ENCODE results near the gene PRODH2.
A peak's percentile ranks its signal among the peaks of the same experiment; 100 is the strongest.

Gene PRODH2

DNA sequence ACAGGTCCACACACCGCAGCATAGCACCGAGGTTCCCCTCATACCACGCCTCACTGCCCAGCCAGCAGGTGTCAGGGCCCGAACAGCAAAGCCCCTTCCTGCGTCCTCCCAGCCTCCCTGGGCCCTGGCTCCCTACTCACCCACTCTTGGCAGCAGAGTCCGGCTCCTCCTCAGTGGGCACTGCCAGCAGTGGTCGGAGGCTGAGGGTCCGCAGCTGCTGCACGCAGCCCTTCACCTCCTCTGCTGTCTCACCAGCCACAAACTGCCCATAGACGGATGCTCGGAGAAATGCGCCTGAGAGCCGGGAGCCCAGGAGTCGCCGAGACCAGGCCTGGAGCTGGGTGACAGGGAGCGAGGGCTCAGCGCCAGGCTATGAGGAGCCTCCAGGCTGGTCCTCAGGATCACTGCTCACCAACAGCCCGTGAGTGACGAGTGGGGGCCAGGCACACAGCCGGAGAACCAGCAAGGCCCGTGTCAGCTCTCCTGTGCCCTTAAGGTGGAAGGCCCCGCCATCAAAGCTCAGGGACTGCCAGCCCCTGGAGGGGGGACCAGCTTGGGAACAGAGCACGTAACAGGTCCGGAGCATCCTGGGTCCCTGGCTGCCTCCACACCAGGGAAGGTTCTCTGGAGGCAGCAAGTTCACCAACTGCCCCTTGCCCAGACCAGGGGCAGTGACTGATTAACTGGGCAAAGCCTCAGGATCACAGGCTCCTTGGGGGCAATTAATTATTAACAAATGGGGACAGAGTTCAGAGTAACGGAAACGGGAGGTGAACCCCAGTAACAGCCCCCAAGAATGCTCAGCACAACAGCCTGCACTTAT, at the start of gene PRODH2:
PRODH2 (minus strand) TSS at position 626 of the 823 bp plus-strand sequence; CDS start at position 586, 40 bp downstream.
- DNase-seq: no peak

DNA sequence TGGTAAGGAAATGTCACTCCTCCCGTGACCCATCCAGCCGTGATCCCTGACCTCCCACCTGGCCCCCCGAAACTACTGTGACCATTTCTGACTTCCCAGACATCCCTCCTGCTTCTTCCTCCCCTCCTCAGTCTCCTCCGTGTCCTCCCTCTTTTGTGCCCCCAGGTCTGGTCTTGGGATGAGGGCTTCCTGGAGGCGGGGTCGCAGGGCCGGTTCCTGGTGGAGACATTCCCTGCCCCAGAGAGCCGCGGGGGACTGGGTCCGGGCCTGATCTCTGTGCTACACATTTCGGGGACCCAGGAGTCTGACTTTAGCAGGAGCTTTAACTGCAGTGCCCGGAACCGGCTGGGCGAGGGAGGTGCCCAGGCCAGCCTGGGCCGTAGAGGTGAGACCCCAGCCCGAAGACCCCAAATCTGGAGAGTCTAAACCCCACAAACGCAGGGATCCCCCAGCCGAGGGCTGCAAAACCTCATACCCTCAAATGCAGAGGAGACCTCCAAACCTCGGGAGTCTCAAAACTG, 49.1 kb upstream of the PRODH2 start:
- DNase-seq: no peak

GRCh38 chr19:35860818-35861639, 48.4 kb upstream of the PRODH2 start:
- no peak for DNase-seq

DNA sequence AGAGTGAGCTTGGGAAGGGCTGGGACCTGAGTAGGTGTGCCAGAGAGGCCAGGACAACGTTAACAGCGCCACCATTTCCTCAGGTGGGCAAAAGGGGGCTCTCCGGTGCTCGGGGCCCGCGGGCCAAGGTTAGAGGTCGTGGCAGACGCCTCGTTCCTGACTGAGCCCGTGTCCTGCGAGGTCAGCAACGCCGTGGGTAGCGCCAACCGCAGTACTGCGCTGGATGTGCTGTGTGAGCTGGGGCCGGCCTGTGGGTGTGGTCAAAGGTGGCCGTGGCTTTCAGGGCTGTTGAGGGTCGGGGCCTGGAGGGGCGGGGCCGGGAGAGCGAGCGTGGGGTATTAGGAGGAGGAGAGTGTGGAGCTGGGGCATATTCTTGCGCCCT, 47.8 kb upstream of the PRODH2 start:
- no peak for DNase-seq

DNA sequence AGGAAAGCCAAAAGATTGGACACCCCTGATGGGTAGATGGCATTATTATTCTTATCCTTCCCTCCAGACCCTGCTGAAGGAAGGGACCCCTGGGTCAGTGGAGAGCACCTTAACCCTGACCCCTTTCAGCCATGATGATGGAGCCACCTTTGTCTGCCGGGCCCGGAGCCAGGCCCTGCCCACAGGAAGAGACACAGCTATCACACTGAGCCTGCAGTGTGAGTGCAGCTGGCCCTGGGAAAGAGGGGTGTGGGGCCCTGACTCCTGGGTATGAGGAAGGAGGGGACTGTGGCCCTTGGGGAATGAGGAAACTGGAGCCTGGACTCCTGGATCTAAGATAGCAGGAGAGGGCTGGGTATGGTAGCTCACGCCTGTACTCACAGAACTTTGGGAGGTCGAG, 46.8 kb upstream of the PRODH2 start:
- no peak for DNase-seq

DNA sequence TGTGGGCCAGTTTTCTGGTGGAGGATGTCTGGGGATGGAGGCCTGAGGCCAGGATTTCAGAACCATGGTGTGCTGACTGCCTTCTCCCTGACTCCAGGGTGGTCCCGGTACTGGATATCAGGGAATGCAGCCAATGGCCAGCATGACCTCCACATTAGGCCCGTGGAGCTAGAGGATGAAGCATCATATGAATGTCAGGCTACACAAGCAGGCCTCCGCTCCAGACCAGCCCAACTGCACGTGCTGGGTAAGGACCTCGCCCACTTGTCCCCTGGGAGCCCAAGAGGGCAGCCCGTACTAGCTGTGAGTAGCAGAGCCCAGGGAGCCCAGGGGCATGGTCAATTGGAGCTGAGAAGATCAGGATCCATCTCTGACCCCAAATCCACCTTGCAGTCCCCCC, 45.7 kb upstream of the PRODH2 start:
- DNase-seq: no peak

GRCh38 chr19:35856546-35857149, 44.0 kb upstream of the PRODH2 start, which contains the start of gene KIRREL2:
Gene KIRREL2, plus strand, starts transcription at chr19:35856911. Its CDS starts 209 bp downstream, at chr19:35857120.
- DNase-seq: no peak

DNA sequence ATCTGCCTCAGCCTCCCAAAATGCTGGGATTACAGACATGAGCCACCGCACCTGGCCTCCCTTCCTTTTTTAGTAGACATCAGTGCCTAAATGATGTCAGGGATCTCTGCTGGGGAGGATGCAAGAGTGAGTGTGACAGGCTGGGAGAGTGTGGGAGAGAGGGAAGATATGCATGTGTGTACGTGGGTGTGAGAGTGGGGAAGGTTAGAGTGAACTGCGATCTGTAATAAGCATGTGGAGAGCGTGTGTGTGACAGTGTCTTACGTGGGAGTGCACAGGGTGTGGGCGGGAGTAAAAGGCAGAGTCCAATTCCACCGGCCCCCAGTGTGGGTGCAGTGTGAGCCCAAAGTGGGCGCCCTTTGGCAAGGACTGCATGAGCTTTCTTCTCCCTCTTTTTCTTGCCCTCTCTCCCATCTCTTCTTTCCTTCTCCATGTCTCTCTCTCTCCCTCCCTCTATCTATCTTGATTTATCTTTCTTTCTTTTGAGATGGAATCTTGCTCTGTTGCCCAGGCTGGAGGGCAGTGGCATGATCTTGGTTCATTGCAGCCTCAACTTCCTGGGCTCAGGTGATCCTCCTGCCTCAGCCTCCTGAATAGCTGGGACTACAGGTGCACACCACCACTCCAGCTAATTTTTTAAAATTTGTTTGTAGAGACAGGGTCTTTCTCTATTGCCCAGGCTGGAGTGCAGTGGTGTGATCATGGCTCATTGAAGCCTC, 40.6 kb upstream of the PRODH2 start:
- no peak for DNase-seq

GRCh38 chr19:35852029-35852780, 39.6 kb upstream of the PRODH2 start, which contains the start of gene NPHS1:
Gene NPHS1, minus strand, starts transcription at chr19:35852504. Its CDS starts 667 bp downstream, at chr19:35851837.
- DNase-seq: no peak

DNA sequence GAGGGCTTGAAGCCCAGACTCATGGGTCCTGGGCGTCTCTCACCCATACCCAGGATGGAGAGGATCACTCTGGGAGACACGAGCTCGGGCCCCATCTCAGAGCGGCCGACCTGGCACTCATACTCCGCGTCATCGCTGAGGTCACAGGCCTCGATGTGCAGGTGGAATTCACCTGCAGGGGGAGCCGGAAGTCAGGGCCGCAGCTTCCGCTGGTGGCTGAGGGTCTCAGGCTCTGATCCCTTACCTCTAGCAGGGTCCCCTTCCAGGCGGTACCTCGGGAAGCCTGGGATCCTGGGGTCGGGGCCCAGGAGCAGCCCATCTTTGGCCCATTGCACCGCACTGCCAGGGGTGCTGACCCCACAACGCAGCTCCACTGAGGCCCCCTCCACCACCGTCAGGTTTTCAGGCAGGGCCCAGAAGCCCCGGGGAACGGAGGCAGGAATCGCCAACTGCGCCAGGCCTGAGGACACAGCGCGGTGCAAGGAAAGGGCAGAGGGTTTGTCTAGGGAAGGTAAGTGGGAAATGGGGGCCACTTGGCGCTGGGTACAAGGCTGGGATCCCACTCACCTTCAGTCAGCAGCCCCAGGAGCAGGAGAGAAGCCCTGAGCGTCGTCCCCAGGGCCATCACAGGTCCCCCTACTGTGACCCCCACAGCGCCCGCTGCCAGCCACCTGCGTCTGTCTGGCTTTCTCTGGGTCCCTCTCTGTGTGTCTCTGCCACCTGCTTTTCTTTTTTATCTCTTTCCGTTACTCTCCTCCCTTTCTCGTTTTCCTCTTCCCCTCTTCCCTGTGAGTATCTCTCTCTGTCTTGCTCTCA, 38.8 kb upstream of the PRODH2 start:
- DNase-seq: peak; percentile 56

DNA sequence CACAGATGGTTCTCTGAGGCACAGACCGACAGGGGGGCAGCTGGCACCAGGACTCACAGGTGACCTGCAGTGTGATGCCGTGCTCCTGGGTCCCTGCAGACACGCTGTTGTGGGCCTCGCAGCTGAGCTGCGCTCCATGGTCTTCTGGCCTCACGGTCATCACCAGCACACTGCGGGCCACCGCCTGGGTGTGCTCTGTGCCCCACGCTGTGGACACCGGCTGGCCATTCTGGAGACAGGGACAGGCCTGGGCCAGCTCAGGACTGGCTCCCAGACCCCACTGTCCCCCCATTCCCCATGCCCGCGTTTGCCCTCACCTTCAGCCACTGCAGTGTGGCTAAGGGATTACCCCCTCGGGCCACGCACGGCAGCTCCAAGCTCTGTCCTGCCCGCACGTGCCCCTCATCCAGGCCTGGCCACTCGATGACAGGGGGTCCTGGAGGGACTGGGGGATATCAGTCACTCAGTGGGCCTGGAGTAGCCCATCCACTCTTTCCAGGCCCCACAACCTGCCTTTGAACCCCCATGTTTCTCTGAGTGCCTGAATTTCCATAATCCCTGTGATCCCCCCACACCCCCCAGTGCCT, 36.4 kb upstream of the PRODH2 start:
- no peak for DNase-seq

DNA sequence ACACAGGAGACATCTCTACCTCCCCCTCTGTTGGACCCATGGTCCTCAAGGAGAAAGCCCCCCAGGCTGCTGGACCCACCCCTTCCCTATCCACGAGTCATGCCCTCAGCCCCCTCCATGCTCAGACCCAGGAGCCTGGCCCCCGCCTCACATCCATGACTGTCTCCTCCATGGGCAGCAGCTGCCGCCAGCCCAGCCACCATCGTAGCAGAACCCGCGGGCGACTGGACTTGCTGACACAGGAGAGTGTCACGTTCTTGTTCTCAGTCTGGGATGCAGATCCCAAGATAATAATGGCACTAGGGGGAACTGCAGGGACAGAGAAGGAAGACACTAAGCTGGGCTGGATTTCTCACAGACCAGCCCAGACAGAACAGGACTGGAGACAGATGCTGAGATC, 35.8 kb upstream of the PRODH2 start:
- DNase-seq: no peak

GRCh38 chr19:35847911-35848310, 35.3 kb upstream of the PRODH2 start:
- no peak for DNase-seq

GRCh38 chr19:35846038-35846668, 33.5 kb upstream of the PRODH2 start:
- no peak for DNase-seq

DNA sequence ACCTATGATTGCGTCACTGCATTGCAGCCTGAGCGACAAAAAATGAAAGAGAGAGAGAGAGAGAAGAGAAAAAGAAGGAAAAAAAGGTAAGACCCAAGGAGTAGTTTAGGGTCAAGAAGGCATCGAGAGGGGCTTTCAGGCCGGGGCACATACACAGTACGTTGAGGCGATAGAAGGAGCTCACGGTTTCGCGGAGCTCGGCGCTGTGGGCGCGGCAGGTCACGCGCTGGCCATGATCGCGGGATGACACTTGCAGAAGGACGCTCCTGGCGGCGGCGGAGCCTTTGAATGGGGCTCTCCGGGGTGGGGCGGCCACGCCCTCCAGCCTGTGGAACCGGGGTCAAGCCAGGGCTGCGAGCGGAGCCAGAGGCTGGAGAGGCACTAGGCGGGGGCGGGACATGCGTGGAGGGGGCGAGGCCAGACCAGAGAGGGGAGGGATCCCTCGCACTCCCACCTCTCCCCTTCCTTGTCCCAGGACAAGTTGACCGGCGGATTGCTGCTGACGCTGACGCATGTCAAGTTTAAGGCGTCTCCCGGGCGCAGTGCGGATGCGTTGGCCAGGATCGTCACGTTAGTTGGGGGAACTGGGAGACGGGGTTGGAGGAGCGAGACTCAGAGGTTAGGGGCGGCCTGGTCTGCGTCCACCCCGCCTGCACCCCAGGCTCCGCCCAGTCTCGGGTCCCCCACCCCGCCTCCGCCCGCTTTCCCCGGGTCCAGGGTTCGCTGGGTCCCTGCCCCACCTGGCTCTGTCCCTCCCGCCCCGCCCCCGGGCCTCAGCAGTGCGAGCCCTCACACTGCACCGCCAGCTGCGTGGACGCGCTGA, 32.8 kb upstream of the PRODH2 start:
- DNase-seq: no peak

DNA sequence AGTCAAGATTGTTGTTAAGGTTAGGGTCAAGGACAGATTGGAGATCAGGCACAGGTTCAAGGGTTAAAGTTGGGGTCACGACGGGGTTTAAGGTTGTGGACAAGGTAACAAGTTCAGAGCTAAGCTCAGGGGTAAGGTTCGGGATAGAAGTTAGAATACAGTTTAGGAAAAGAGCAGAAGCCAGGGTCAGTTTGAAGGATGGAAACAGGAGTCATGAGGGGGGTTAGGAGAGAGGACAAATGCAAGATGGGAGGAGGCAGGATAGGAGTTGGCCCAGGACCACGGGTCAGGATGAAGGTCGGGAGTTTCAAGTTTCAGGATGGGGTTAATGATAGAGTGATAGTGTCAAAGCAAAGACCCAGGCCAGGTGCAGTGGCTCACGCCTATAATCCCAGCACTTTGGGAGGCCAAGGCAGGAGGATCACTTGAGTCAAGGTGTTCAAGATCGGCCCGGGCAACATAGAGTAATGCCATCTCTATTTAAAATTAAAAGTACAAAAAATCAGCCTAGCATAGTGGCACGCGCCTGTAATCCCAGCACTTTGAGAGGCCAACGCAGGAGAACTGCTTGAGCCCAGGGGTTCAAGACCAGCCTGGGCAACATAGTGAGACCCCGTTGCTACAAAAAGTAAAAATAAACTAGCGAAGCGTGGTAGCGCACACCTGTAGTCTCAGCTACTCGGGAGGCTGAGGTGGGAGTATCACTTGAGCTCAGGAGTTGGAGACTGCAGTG, 32.0 kb upstream of the PRODH2 start:
- DNase-seq: no peak

DNA sequence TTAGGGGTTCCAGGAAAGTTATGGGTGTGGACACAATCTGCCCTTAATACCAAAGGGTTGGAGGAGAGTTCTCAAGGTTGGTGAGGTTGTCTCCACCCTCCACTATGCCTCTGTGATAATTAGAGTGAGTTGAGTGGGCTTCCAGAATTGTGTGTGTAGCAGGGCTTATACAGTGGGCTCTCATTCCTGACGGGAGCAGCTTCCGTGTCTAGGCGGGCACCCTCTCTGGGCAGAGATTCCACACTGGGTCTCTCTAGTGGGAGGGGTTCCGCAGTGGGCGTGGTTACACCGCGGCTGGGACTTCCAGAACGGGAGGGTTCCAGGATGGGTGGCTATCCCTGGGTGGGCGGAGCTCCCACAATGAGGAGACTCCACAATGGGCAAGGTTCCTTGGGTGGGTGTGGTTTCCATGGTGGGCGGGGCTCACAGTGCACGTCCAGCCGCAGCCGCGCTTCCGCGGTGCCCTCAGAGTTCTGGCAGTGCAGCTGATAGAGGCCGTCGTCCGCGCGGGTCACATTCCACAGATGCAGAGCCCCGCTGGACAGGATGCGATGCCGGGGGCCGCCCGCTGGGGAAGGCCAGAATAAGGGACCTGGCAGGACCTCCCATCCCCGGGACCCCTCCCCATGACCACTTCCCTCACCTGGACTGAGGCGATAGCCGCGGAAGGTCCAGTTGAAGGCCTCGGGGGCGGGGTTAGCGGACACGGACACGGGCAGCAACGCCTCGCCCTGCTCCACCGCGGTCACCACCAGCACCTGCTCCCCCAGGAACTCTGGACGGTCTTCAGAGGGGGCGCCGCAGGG, 31.2 kb upstream of the PRODH2 start:
- no peak for DNase-seq

All from NCI-H1436 (cell line).